WTC11 (cell line): ENCODE measurements around the gene ZNF415.
"Not testable (repeated sequence)": the region's sequence is repeated elsewhere in the genome, so short reads cannot be mapped to it uniquely, and the experiment has no call there.

Experiments
- ARID4B ChIP-seq: sonication (generic); formaldehyde crosslinking; IDR thresholded peaks from 2 replicates; pipeline ENCODE4 v1.8.0; 2023; ENCODE audit warnings: missing genetic modification reagents, mild to moderate bottlenecking, borderline replicate concordance
- CTCF ChIP-seq: fragments of 200-600 bp; IDR thresholded peaks from 2 replicates; pipeline ENCODE4 v1.8.0; 2022; ENCODE audit warnings: antibody characterized with exemption
- FOXP1 ChIP-seq: sonication (generic); formaldehyde crosslinking; IDR thresholded peaks from 2 replicates; pipeline ENCODE4 v1.8.0; 2022; ENCODE audit warnings: missing genetic modification reagents, mild to moderate bottlenecking, moderate library complexity, borderline replicate concordance
- IRF1 ChIP-seq: sonication (generic); formaldehyde crosslinking; IDR thresholded peaks from 2 replicates; pipeline ENCODE4 v1.8.0; 2023; ENCODE audit warnings: missing genetic modification reagents
- RELA ChIP-seq: sonication (generic); formaldehyde crosslinking; IDR thresholded peaks from 2 replicates; pipeline ENCODE4 v1.8.1; 2022; ENCODE audit warnings: missing genetic modification reagents, mild to moderate bottlenecking, borderline replicate concordance
- USF1 ChIP-seq: sonication (generic); formaldehyde crosslinking; IDR thresholded peaks from 2 replicates; pipeline ENCODE4 v1.8.0; 2022; ENCODE audit warnings: mild to moderate bottlenecking, missing genetic modification reagents
- ZNF232 ChIP-seq: sonication (generic); formaldehyde crosslinking; IDR thresholded peaks from 2 replicates; pipeline ENCODE4 v1.8.0; 2022; ENCODE audit warnings: mild to moderate bottlenecking, missing genetic modification reagents
- ZNF317 ChIP-seq: sonication (generic); formaldehyde crosslinking; IDR thresholded peaks from 2 replicates; pipeline ENCODE4 v1.8.1; 2023; ENCODE audit warnings: low read depth, mild to moderate bottlenecking, moderate library complexity, missing genetic modification reagents, borderline replicate concordance

GRCh38 chr19:53098570-53098969 is 34.1 kb downstream of the ZNF415 start:
- TF ChIP-seq ARID4B (CRISPR knock-in tag); CTCF; USF1; IRF1; FOXP1 (CRISPR knock-in tag); ZNF317 (CRISPR knock-in tag); ZNF232 (CRISPR knock-in tag); RELA: not testable (repeated sequence)
